Mammary epithelial cell (primary cell): ENCODE data around the gene CDKAL1.

Experiments used
- EZH2 ChIP-seq: IDR thresholded peaks from 2 replicates; pipeline ENCODE4 v1.6.1; 2012; ENCODE audit warnings: low read length, inconsistent platforms, borderline replicate concordance
- TF ChIP-seq, protein P1 (sequence below), 2 donors: IDR thresholded peaks in 1 of 2; conservative IDR thresholded peaks in 1 of 2; 2 replicates each; pipeline ENCODE4 v1.5.1; 2011 to 2012; ENCODE audit warnings: inconsistent platforms in 2 of 2, low read length in 2 of 2, mild to moderate bottlenecking in 2 of 2, control low read depth in 1 of 2, low read depth in 1 of 2; ENCODE audit not compliant: insufficient read depth in 1 of 2; ENCODE audit errors: extremely low read depth in 1 of 2

- TF ChIP-seq, protein P1, sequence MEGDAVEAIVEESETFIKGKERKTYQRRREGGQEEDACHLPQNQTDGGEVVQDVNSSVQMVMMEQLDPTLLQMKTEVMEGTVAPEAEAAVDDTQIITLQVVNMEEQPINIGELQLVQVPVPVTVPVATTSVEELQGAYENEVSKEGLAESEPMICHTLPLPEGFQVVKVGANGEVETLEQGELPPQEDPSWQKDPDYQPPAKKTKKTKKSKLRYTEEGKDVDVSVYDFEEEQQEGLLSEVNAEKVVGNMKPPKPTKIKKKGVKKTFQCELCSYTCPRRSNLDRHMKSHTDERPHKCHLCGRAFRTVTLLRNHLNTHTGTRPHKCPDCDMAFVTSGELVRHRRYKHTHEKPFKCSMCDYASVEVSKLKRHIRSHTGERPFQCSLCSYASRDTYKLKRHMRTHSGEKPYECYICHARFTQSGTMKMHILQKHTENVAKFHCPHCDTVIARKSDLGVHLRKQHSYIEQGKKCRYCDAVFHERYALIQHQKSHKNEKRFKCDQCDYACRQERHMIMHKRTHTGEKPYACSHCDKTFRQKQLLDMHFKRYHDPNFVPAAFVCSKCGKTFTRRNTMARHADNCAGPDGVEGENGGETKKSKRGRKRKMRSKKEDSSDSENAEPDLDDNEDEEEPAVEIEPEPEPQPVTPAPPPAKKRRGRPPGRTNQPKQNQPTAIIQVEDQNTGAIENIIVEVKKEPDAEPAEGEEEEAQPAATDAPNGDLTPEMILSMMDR (conservative IDR thresholded peaks at IDR 0.05 in 1 of 2, IDR thresholded peaks at IDR 0.05 in 1 of 2; ENCODE audit: extremely low read depth in 1 of 2, insufficient read depth in 1 of 2, low read depth in 1 of 2, low read length in 2 of 2), result no peak
- TF ChIP-seq EZH2, result no peak
These were observed 358.1 kb downstream of the CDKAL1 start for GRCh38 chr6:20892365-20892764.
